ENCODE results near the gene KRT20.
A peak's percentile ranks its signal among the peaks of the same experiment; 100 is the strongest.

The KRT20 gene

GRCh38 chr17:40850293-40850972 lies 34.6 kb downstream of the KRT20 start:
- DNase-seq = no peak

- no peak for DNase-seq
These were observed 35.3 kb downstream of the KRT20 start for GRCh38 chr17:40849723-40850122.

- DNase-seq = no peak
These were observed 36.3 kb downstream of the KRT20 start for GRCh38 chr17:40848583-40849235.

- peak; percentile 23 for DNase-seq
These were observed 38.4 kb downstream of the KRT20 start for GRCh38 chr17:40846515-40847144.

GRCh38 chr17:40844671-40845107 lies 40.4 kb downstream of the KRT20 start:
- DNase-seq = no peak

GRCh38 chr17:40843242-40843641 lies 41.8 kb downstream of the KRT20 start:
- DNase-seq = no peak

GRCh38 chr17:40841246-40841645 lies 43.8 kb downstream of the KRT20 start:
- DNase-seq = no peak

- no peak for DNase-seq
These were observed 45.8 kb downstream of the KRT20 start for GRCh38 chr17:40839194-40839593.

- no peak for DNase-seq
These were observed 49.0 kb downstream of the KRT20 start for GRCh38 chr17:40836020-40836419.

GRCh38 chr17:40833882-40834281 lies 51.2 kb downstream of the KRT20 start:
- no peak for DNase-seq

GRCh38 chr17:40832840-40833239 lies 52.2 kb downstream of the KRT20 start:
- peak; percentile 70 for DNase-seq

GRCh38 chr17:40830085-40830776 lies 54.8 kb downstream of the KRT20 start:
- no peak for DNase-seq

- no peak for DNase-seq
These were observed 56.5 kb downstream of the KRT20 start for GRCh38 chr17:40828454-40829044.

GRCh38 chr17:40827746-40828453 lies 57.1 kb downstream of the KRT20 start:
- no peak for DNase-seq
